ENCODE results near the gene SLC5A10. TPM values are rescaled to one million over a fixed set of nuclear protein-coding genes. Genes with fewer than 3 reads are reported as not detected.

SLC5A10 gene
- total RNA-seq, 1 experiment from 2014 or later = not detected

DNA sequence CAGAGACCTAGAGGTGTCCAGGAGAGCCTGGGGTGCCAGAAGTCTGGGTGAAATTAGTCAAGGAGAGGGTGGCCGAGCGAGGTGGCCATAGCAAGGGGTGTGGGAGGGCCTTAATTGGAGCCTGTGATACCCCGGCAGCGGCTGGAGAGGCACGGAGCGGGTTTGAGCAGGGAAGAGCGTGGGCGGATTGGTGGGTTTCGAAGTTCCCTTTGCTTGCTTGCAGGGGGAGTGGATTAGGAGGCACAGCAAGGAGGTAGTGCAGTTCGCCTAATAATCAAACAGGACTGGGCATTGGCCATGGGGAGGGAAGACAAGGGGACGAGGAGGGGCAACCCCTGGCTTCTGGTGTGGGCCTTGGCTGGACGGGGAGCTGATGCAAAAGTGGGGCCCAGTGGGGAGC, 58.0 kb downstream of the SLC5A10 start:
- Histone ChIP-seq H3K14ac (ENCODE audit: insufficient read depth, low read length) (no peak overlapping the region), H3K27ac (ENCODE audit: insufficient read length, low read depth, low read length) (no peak overlapping the region), H3K79me1 (ENCODE audit: insufficient read depth, low read depth, low read length, poor library complexity, severe bottlenecking) (no peaks in the 10 kb centered on the region), H3K27me3 (ENCODE audit: insufficient read depth, low read length) (no peaks in the 10 kb centered on the region), H3K23me2 (ENCODE audit: insufficient read length, low read depth, low read length, poor library complexity, severe bottlenecking) (no peaks in the 10 kb centered on the region), H3T11ph (ENCODE audit: low read length) (no peak overlapping the region), H4K91ac (ENCODE audit: insufficient read length, low read depth, low read length) (no peak overlapping the region), H2BK120ac (ENCODE audit: low read depth, low read length, poor library complexity, severe bottlenecking) (no peak overlapping the region), H2BK12ac (ENCODE audit: insufficient read length, low read depth, low read length) (no peak overlapping the region), H2AK5ac (ENCODE audit: insufficient read length, low read length) (no peak overlapping the region), H3K79me2 (ENCODE audit: insufficient read depth, low read length) (no peaks in the 10 kb centered on the region), H3K4me1 (ENCODE audit: insufficient read depth, low read length) (no peaks in the 10 kb centered on the region), H3K4ac (ENCODE audit: low read depth, low read length) (no peak overlapping the region), H3K9ac (ENCODE audit: extremely low read depth, insufficient read length, low read length) (no peak overlapping the region), H3K23ac (ENCODE audit: insufficient read length, low read depth, low read length) (no peak overlapping the region), H4K5ac (ENCODE audit: insufficient read length, low read depth, low read length) (no peak overlapping the region), H2AFZ (ENCODE audit: low read length) (no peak overlapping the region), H2BK5ac (ENCODE audit: insufficient read length, low read length) (no peak overlapping the region), H3K18ac (ENCODE audit: insufficient read length, low read depth, low read length) (no peak overlapping the region), H4K8ac (replicated peaks; ENCODE audit: insufficient read length, low read depth, low read length) (no peak overlapping the region), H4K20me1 (ENCODE audit: control insufficient read depth, insufficient read depth, insufficient read length) (no peaks in the 10 kb centered on the region), H3K9me3 (ENCODE audit: control insufficient read depth, low read depth, low read length) (no peaks in the 10 kb centered on the region), H3K4me2 (ENCODE audit: insufficient read depth, insufficient read length, low read length) (no peak overlapping the region), H2BK20ac (ENCODE audit: low read depth, low read length, poor library complexity, severe bottlenecking) (no peak overlapping the region), H2BK15ac (ENCODE audit: low read depth, low read length) (no peak overlapping the region), H3K56ac (ENCODE audit: insufficient read length, low read depth, low read length) (no peak overlapping the region)
- no peak for TF ChIP-seq CTCF (conservative IDR thresholded peaks at IDR 0.05)
- Mint-ChIP-seq H3K9me3 (peaks cover 3 to 8% of the 10 kb centered on the region in 2 experiments; a peak in 4 of 5 replicates), H3K27ac (no peak overlapping the region; a peak in 1 of 7 replicates), H3K27me3 (ENCODE audit: low read depth) (peaks cover 5% of the 10 kb centered on the region; the same call in 1 of the 2 replicates), H3K36me3 (ENCODE audit: insufficient read depth in 1 of 3, low read depth in 3 of 3) (no peaks in the 10 kb centered on the region; a peak in 1 of 7 replicates), H3K4me3 (no peak overlapping the region), H3K4me1 (peaks cover 10 to 34% of the 10 kb centered on the region in 2 experiments)
- no peak for DNase-seq
- WGBS (ENCODE audit: extremely low coverage, insufficient read length, low lambda C conversion rate) = no CpG with 5 or more reads among the region's 12 CpGs
